A549 (cell line): ENCODE data around the gene ANKDD1A.

Source experiments
- CHD2 ChIP-seq: fragments of 150-350 bp; IDR thresholded peaks from 2 replicates; pipeline ENCODE4 v1.6.1; 2014; ENCODE audit warnings: low read length; ENCODE audit not compliant: partially characterized antibody
- CTCF ChIP-seq: fragments of >200 bp; sonication (Bioruptor Twin); formaldehyde crosslinking; IDR thresholded peaks from 3 replicates; pipeline ENCODE4 v1.5.1; 2016
- EP300 ChIP-seq, 2 experiments: fragments of >200 bp; sonication (Bioruptor Twin); formaldehyde crosslinking; IDR thresholded peaks; 2 replicates in 1 of 2; 3 replicates in 1 of 2; pipeline ENCODE4 v1.6.1; 2016 to 2017
- FOSL2 ChIP-seq, 2 experiments: fragments of 450-650 bp in 1 of 2; fragments of >200 bp in 1 of 2; sonication (Bioruptor Twin) in 1 of 2; formaldehyde crosslinking; IDR thresholded peaks; 2 replicates each; pipeline versions ENCODE4 v1.5.0 to v1.6.1; 2016 to 2020; ENCODE audit warnings: mild to moderate bottlenecking in 1 of 2, moderate library complexity in 1 of 2
- HOXA7 ChIP-seq: fragments of 250-450 bp; sonication (Bioruptor Pico); IDR thresholded peaks from 2 replicates; pipeline ENCODE4 v1.5.0; 2020; ENCODE audit warnings: mild to moderate bottlenecking, moderate library complexity
- MAFK ChIP-seq: fragments of 450-650 bp; IDR thresholded peaks from 2 replicates; pipeline ENCODE4 v1.6.1; 2014; ENCODE audit not compliant: partially characterized antibody
- MAX ChIP-seq: IDR thresholded peaks from 2 replicates; pipeline ENCODE4 v1.6.1; 2012
- NFE2L2 ChIP-seq: fragments of 150-350 bp; conservative IDR thresholded peaks from 2 replicates; pipeline ENCODE4 v1.6.1; 2014; ENCODE audit warnings: low read length
- POLR2A ChIP-seq: IDR thresholded peaks from 2 replicates; pipeline ENCODE4 v1.6.1; 2012; ENCODE audit warnings: mild to moderate bottlenecking, low read length
- TF ChIP-seq, protein P1 (sequence below): fragments of 200-600 bp; sonication (generic); IDR thresholded peaks from 2 replicates; pipeline ENCODE4 v1.6.1; 2016; ENCODE audit warnings: antibody characterized with exemption, mild to moderate bottlenecking, moderate library complexity

- TF ChIP-seq FOSL2 (IDR thresholded peaks at IDR 0.05): no peak
- no peak for TF ChIP-seq FOSL2 (CRISPR knock-in tag; IDR thresholded peaks at IDR 0.05)
- no peak for TF ChIP-seq MAFK
- TF ChIP-seq EP300 (IDR thresholded peaks at IDR 0.05): no peak
- TF ChIP-seq POLR2A: no peak
- no peak for TF ChIP-seq MAX
- TF ChIP-seq CHD2: no peak
- no peak for TF ChIP-seq CTCF
- TF ChIP-seq NFE2L2: no peak
- TF ChIP-seq, protein P1, sequence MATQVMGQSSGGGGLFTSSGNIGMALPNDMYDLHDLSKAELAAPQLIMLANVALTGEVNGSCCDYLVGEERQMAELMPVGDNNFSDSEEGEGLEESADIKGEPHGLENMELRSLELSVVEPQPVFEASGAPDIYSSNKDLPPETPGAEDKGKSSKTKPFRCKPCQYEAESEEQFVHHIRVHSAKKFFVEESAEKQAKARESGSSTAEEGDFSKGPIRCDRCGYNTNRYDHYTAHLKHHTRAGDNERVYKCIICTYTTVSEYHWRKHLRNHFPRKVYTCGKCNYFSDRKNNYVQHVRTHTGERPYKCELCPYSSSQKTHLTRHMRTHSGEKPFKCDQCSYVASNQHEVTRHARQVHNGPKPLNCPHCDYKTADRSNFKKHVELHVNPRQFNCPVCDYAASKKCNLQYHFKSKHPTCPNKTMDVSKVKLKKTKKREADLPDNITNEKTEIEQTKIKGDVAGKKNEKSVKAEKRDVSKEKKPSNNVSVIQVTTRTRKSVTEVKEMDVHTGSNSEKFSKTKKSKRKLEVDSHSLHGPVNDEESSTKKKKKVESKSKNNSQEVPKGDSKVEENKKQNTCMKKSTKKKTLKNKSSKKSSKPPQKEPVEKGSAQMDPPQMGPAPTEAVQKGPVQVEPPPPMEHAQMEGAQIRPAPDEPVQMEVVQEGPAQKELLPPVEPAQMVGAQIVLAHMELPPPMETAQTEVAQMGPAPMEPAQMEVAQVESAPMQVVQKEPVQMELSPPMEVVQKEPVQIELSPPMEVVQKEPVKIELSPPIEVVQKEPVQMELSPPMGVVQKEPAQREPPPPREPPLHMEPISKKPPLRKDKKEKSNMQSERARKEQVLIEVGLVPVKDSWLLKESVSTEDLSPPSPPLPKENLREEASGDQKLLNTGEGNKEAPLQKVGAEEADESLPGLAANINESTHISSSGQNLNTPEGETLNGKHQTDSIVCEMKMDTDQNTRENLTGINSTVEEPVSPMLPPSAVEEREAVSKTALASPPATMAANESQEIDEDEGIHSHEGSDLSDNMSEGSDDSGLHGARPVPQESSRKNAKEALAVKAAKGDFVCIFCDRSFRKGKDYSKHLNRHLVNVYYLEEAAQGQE: no peak
- TF ChIP-seq HOXA7 (CRISPR knock-in tag): no peak
Measured at GRCh38 chr15:64997066-64997465, 85.4 kb downstream of the ANKDD1A start.
